Measurements from ENCODE around the gene DAAM2. TPM values are rescaled to one million over a fixed set of nuclear protein-coding genes. Genes with fewer than 3 reads are reported as not detected.

The DAAM2 gene
- total and polyA plus RNA-seq, 9 of the 15 experiments (the other 6 are each of a cell fraction or from before 2014, with no cell fraction given), result 0.01 to 0.07 TPM; not detected in 7

DNA sequence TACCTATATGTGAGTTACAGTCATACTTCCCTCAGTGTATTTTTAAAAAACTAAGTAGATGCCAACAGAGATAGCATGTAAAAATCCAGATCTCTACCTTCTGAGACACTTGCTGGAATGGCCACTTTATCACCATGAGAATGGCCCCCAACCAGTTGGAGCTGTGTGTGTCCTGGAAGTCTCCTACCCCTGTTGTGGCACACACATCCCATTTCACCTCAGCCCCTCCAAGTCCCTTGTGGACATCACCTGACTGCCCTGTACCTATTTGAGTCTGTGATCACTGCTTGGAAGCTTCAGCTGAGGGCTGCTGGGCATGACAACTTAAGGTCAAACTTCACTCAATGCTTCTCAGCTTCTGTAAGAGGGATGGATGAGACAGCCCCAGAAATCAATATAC, 118.0 kb downstream of the DAAM2 start:
- in situ Hi-C loops (cut with MboI), result no loop called here
- POLR2A ChIA-PET, result interaction anchor here (0.6 to 0.7 kb wide), 2 partner anchors 73 to 215 kb away, joined by 3 read pairs; no protein-coding TSS in a partner anchor
- DNase-seq (ENCODE audit: extremely low read depth in 1 of 4, low spot score in 3 of 4), result no peak
- Histone ChIP-seq H3K27me3 (ENCODE audit: control insufficient read depth in 2 of 2, insufficient read depth in 2 of 2, low read length in 2 of 2) (peaks cover 0 to 22% of the 10 kb centered on the region in 2 experiments; a peak in 2 of 5 replicates), H3K4me1 (replicated peaks in 1 of 2; ENCODE audit: control insufficient read depth in 2 of 2, insufficient read depth in 2 of 2, low read length in 2 of 2) (peaks cover 0 to 4% of the 10 kb centered on the region in 2 experiments; a peak in 1 of 5 replicates), H3K36me3 (ENCODE audit: control insufficient read depth, insufficient read depth, low read length) (no peaks in the 10 kb centered on the region; the same call in 2 of the 3 replicates), H3K9me1 (ENCODE audit: control insufficient read depth, insufficient read depth, low read length) (no peaks in the 10 kb centered on the region), H3K79me2 (ENCODE audit: control insufficient read depth, insufficient read depth, low read length) (no peaks in the 10 kb centered on the region), H3K9me3 (replicated peaks; ENCODE audit: control insufficient read depth, insufficient read depth, low read depth, low read length) (no peaks in the 10 kb centered on the region), H3K27ac (ENCODE audit: extremely low read depth, low read depth, low read length) (no peak overlapping the region), H3K4me3 (no peak overlapping the region), H2AFZ (ENCODE audit: low read depth, low read length) (no peak overlapping the region), H3K9ac (ENCODE audit: insufficient read depth in 1 of 2, low read depth in 2 of 2, low read length in 2 of 2) (no peak overlapping the region), H3K4me2 (ENCODE audit: insufficient read depth, low read length) (no peak overlapping the region), H4K20me1 (replicated peaks; ENCODE audit: control insufficient read depth, insufficient read depth, low read length) (no peaks in the 10 kb centered on the region)
- ATAC-seq, result no peak
- BruUV-seq (replicated peaks), result no TSS peak
- CTCF ChIA-PET (ENCODE audit: low intra/inter-chr PET ratio), result no interaction called here
- intact Hi-C loops (cut with micrococcal nuclease), result no loop called here
- FAIRE-seq, result no peak
- TF ChIP-seq KLF13 (tag; IDR thresholded peaks at IDR 0.05; ENCODE audit: borderline replicate concordance, low read depth), result no peak
- TF ChIP-seq U2AF1 (optimal IDR thresholded peaks at IDR 0.05; ENCODE audit: low read depth, low read length), result no peak
- TF ChIP-seq ZNF764 (CRISPR knock-in tag; IDR thresholded peaks at IDR 0.05; ENCODE audit: low read depth), result no peak
- TF ChIP-seq TARDBP (IDR thresholded peaks at IDR 0.05), result no peak
- TF ChIP-seq, protein P1, sequence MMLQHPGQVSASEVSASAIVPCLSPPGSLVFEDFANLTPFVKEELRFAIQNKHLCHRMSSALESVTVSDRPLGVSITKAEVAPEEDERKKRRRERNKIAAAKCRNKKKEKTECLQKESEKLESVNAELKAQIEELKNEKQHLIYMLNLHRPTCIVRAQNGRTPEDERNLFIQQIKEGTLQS (IDR thresholded peaks at IDR 0.05), result no peak
- TF ChIP-seq, protein P1 (CRISPR knock-in tag; conservative IDR thresholded peaks at IDR 0.05), result no peak
- TF ChIP-seq HDAC6 (IDR thresholded peaks at IDR 0.05; ENCODE audit: low read depth, low read length), result no peak
- TF ChIP-seq SUPT5H (IDR thresholded peaks at IDR 0.05), result no peak
- TF ChIP-seq ZSCAN32 (CRISPR knock-in tag; IDR thresholded peaks at IDR 0.05), result no peak
- TF ChIP-seq FOXP1 (CRISPR knock-in tag; IDR thresholded peaks at IDR 0.05), result no peak
- no peak for TF ChIP-seq TGIF2 (CRISPR knock-in tag; IDR thresholded peaks at IDR 0.05)
- no peak for TF ChIP-seq FOS (IDR thresholded peaks at IDR 0.05; ENCODE audit: extremely low read depth, insufficient read length)
- TF ChIP-seq CEBPG (CRISPR knock-in tag; IDR thresholded peaks at IDR 0.05), result no peak
- TF ChIP-seq CEBPG (tag; conservative IDR thresholded peaks at IDR 0.05 in 1 of 2, IDR thresholded peaks at IDR 0.05 in 1 of 2), result no peak
- no peak for TF ChIP-seq USF1 (CRISPR knock-in tag; IDR thresholded peaks at IDR 0.05)
- TF ChIP-seq, protein P2, sequence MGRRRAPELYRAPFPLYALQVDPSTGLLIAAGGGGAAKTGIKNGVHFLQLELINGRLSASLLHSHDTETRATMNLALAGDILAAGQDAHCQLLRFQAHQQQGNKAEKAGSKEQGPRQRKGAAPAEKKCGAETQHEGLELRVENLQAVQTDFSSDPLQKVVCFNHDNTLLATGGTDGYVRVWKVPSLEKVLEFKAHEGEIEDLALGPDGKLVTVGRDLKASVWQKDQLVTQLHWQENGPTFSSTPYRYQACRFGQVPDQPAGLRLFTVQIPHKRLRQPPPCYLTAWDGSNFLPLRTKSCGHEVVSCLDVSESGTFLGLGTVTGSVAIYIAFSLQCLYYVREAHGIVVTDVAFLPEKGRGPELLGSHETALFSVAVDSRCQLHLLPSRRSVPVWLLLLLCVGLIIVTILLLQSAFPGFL (CRISPR knock-in tag; IDR thresholded peaks at IDR 0.05), result no peak
- TF ChIP-seq ARNT (IDR thresholded peaks at IDR 0.05), result no peak
- TF ChIP-seq, protein P3, sequence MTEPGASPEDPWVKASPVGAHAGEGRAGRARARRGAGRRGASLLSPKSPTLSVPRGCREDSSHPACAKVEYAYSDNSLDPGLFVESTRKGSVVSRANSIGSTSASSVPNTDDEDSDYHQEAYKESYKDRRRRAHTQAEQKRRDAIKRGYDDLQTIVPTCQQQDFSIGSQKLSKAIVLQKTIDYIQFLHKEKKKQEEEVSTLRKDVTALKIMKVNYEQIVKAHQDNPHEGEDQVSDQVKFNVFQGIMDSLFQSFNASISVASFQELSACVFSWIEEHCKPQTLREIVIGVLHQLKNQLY (CRISPR knock-in tag; conservative IDR thresholded peaks at IDR 0.05), result no peak
- TF ChIP-seq ZNF551 (CRISPR knock-in tag; IDR thresholded peaks at IDR 0.05), result no peak
- TF ChIP-seq, protein P4, sequence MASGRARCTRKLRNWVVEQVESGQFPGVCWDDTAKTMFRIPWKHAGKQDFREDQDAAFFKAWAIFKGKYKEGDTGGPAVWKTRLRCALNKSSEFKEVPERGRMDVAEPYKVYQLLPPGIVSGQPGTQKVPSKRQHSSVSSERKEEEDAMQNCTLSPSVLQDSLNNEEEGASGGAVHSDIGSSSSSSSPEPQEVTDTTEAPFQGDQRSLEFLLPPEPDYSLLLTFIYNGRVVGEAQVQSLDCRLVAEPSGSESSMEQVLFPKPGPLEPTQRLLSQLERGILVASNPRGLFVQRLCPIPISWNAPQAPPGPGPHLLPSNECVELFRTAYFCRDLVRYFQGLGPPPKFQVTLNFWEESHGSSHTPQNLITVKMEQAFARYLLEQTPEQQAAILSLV (tag; IDR thresholded peaks at IDR 0.05), result no peak
